ENCODE results near the gene STARD7.

DNA sequence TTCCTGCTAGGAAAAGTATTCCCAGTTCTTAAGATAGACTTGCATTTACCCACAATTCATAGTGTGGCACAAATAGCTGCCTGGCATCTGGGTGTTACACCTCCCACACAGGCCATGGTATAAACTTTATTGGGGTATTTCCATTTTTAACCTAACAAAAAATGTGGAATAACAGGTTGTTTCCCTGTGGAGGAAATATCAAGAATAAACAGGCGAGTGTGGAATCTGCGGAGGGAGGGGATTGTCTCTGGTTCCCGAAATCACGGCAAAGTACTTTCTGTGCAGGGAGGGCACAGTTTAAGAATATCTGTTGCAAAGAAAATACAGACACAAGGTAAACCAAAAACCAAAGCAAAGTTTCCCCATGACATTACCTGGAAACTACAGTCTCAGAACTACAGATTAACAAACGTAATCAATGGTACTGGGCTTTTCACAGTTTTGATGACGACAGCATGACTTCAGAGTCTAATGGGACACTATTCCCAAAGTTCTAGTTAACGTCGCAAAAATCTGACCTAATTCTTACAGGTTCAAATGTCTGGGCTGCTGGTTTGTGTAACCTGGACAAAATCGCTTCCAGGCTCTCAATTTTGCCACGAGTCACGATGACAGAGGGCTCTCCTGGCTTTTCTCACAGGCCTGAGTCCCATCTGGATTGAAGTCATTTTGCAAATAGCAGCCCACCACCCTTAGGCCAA lies 1.4 kb downstream of the STARD7 start:
- TF ChIP-seq, protein P1, sequence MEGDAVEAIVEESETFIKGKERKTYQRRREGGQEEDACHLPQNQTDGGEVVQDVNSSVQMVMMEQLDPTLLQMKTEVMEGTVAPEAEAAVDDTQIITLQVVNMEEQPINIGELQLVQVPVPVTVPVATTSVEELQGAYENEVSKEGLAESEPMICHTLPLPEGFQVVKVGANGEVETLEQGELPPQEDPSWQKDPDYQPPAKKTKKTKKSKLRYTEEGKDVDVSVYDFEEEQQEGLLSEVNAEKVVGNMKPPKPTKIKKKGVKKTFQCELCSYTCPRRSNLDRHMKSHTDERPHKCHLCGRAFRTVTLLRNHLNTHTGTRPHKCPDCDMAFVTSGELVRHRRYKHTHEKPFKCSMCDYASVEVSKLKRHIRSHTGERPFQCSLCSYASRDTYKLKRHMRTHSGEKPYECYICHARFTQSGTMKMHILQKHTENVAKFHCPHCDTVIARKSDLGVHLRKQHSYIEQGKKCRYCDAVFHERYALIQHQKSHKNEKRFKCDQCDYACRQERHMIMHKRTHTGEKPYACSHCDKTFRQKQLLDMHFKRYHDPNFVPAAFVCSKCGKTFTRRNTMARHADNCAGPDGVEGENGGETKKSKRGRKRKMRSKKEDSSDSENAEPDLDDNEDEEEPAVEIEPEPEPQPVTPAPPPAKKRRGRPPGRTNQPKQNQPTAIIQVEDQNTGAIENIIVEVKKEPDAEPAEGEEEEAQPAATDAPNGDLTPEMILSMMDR (optimal IDR thresholded peaks at IDR 0.05 in 1 of 3, IDR thresholded peaks at IDR 0.05 in 1 of 3, conservative IDR thresholded peaks at IDR 0.05 in 1 of 3; ENCODE audit: extremely low read depth in 1 of 3, insufficient read depth in 2 of 3, low read length in 3 of 3), result no peak
- TF ChIP-seq EZH2 (IDR thresholded peaks at IDR 0.05; ENCODE audit: low read length), result no peak
